CD4-positive, alpha-beta T cell treated with Interleukin-4 for 1 hour (primary cell): ENCODE results near the gene TMEM106C.

Experiments
- DNase-seq, 2 donors: peaks; one replicate each; pipeline ENCODE4 v3.0.0-alpha.2; 2020 to 2022

Gene TMEM106C

GRCh38 chr12:48017921-48018617 lies 54.7 kb downstream of the TMEM106C start:
- DNase-seq, result no peak
